ENCODE measurements around the gene BCL11B. TPM values are rescaled to one million over a fixed set of nuclear protein-coding genes. Genes with fewer than 3 reads are reported as not detected.

BCL11B gene
- total and polyA plus RNA-seq, 4 donors: 3.0 to 12.9 (median 11.0) TPM

Other genes starting within 250 kb of the BCL11B start
- 10 to 100 TPM; 69.2 to 82.6 TPM for gene SETD3, start 208.7 kb upstream of the BCL11B start, total RNA-seq
- 10 to 100 TPM; 50.9 to 55.3 TPM for gene SETD3, start 208.7 kb upstream of the BCL11B start, polyA plus RNA-seq (ENCODE audit: insufficient read length in 2 of 2)
- 10 to 100 TPM; 25.7 to 49.0 TPM for gene CCNK, start 209.2 kb upstream of the BCL11B start, total RNA-seq
- 10 to 100 TPM; 40.6 to 42.2 TPM for gene CCNK, start 209.2 kb upstream of the BCL11B start, polyA plus RNA-seq (ENCODE audit: insufficient read length in 2 of 2)